Thoracic aorta (tissue), 2 donors: ENCODE data around the gene PAX8. TPM values are rescaled to one million over a fixed set of nuclear protein-coding genes. Genes with fewer than 3 reads are reported as not detected.

Experiments used
- ATAC-seq: fragments of 150-250 bp; one replicate; pipeline ENCODE4 v1.8.0; 2017; ENCODE audit warnings: low read depth; ENCODE audit not compliant: insufficient number of reproducible peaks, low FRiP score
- DNase-seq: peaks from one replicate; pipeline ENCODE4 v3.0.0-alpha.2; 2020; ENCODE audit warnings: low spot score
- H3K27ac ChIP-seq, 2 donors: fragments of 200-600 bp; sonication (generic); 1 replicate in 1 of 2; 2 replicates in 1 of 2; pipeline ENCODE4 v1.5.1; 2016; ENCODE audit warnings: mild to moderate bottlenecking in 2 of 2, moderate library complexity in 2 of 2
- H3K27me3 ChIP-seq: fragments of 200-600 bp; sonication (generic); replicated peaks from 2 replicates; pipeline ENCODE4 v1.6.0; 2016; ENCODE audit warnings: mild to moderate bottlenecking; ENCODE audit not compliant: insufficient read depth
- H3K36me3 ChIP-seq: fragments of 200-600 bp; sonication (generic); one replicate; pipeline ENCODE4 v1.5.1; 2016
- H3K4me1 ChIP-seq, 2 donors: fragments of 200-600 bp; sonication (generic); 1 replicate in 1 of 2; 2 replicates in 1 of 2; pipeline versions ENCODE4 v1.5.1 to v1.6.0; 2016; ENCODE audit warnings: low read depth in 2 of 2, mild to moderate bottlenecking in 1 of 2; ENCODE audit not compliant: control insufficient read depth in 1 of 2
- H3K4me3 ChIP-seq: fragments of 200-600 bp; sonication (generic); 2 replicates; pipeline ENCODE4 v1.5.1; 2016; ENCODE audit warnings: mild to moderate bottlenecking
- H3K9me3 ChIP-seq: fragments of 200-600 bp; sonication (generic); 2 replicates; pipeline ENCODE4 v1.5.1; 2016
- CTCF ChIP-seq: fragments of 200-600 bp; sonication (generic); IDR thresholded peaks from one replicate; pipeline ENCODE4 v1.5.1; 2019; ENCODE audit warnings: antibody characterized with exemption
- total RNA-seq, 2 donors: library from RNA; depleted of rRNA; stranded (reverse); fragments of >200 nt; gene quantifications; one replicate each; pipeline versions ENCODE4 v1.1.0 to v1.2.3, GENCODE V29; 2016

The PAX8 gene
- total RNA-seq, 2 donors from 2014 or later: 2.4 to 10.3 TPM

GRCh38 chr2:113217455-113218282 is 61.1 kb downstream of the PAX8 start:
- ATAC-seq (no peak), DNase-seq (no peak)
- Histone ChIP-seq H3K27ac (no peak overlapping the region), H3K4me3 (no peak overlapping the region), H3K4me1 (no peaks in the 10 kb centered on the region), H3K27me3 (no peaks in the 10 kb centered on the region), H3K36me3 (no peaks in the 10 kb centered on the region), H3K9me3 (no peaks in the 10 kb centered on the region)
- TF ChIP-seq CTCF: no peak

GRCh38 chr2:113216891-113217454 is 61.7 kb downstream of the PAX8 start:
- DNase-seq (no peak), ATAC-seq (no peak)
- Histone ChIP-seq H3K36me3 (no peaks in the 10 kb centered on the region), H3K27me3 (no peaks in the 10 kb centered on the region), H3K4me3 (no peak overlapping the region), H3K4me1 (peaks cover 0 to under 1% of the 10 kb centered on the region in 2 donors), H3K9me3 (no peaks in the 10 kb centered on the region), H3K27ac (no peak overlapping the region)
- TF ChIP-seq CTCF: no peak

GRCh38 chr2:113216321-113216720 is 62.4 kb downstream of the PAX8 start:
- Histone ChIP-seq H3K9me3 (no peaks in the 10 kb centered on the region), H3K27ac (no peak overlapping the region), H3K27me3 (no peaks in the 10 kb centered on the region), H3K4me3 (no peak overlapping the region), H3K4me1 (peaks cover 0 to 7% of the 10 kb centered on the region in 2 donors), H3K36me3 (no peaks in the 10 kb centered on the region)
- ATAC-seq (no peak), DNase-seq (no peak)
- no peak for TF ChIP-seq CTCF

GRCh38 chr2:113215056-113215455 is 63.7 kb downstream of the PAX8 start:
- H3K4me1 ChIP-seq: peaks cover 0 to 12% of the 10 kb centered on the region in 2 donors

More at GRCh38 chr2:113215056-113215455, 63.7 kb downstream of the PAX8 start:
- Histone ChIP-seq H3K36me3 (no peaks in the 10 kb centered on the region), H3K27me3 (no peaks in the 10 kb centered on the region), H3K4me3 (no peak overlapping the region), H3K27ac (no peak overlapping the region), H3K9me3 (no peaks in the 10 kb centered on the region)
- no peak for TF ChIP-seq CTCF
- no peak for ATAC-seq
- DNase-seq: no peak
